WTC11 (cell line): ENCODE data around the gene DHX30.

ENCODE experiments used
- CTCF ChIP-seq: fragments of 200-600 bp; IDR thresholded peaks from 2 replicates; pipeline ENCODE4 v1.8.0; 2022; ENCODE audit warnings: antibody characterized with exemption
- JUN ChIP-seq: sonication (generic); formaldehyde crosslinking; IDR thresholded peaks from 2 replicates; pipeline ENCODE4 v1.8.0; 2023; ENCODE audit warnings: mild to moderate bottlenecking, missing genetic modification reagents
- MAX ChIP-seq: sonication (generic); formaldehyde crosslinking; IDR thresholded peaks from 2 replicates; pipeline ENCODE4 v1.8.0; 2022; ENCODE audit warnings: mild to moderate bottlenecking, missing genetic modification reagents
- NR3C1 ChIP-seq: sonication (generic); formaldehyde crosslinking; conservative IDR thresholded peaks from 2 replicates; pipeline ENCODE4 v1.8.1; 2023; ENCODE audit warnings: low read depth, mild to moderate bottlenecking, missing genetic modification reagents
- OVOL2 ChIP-seq: fragments of 250-450 bp; sonication (Bioruptor Pico); IDR thresholded peaks from 2 replicates; pipeline ENCODE4 v1.9.0; 2021; ENCODE audit warnings: mild to moderate bottlenecking, borderline replicate concordance
- USF1 ChIP-seq: sonication (generic); formaldehyde crosslinking; IDR thresholded peaks from 2 replicates; pipeline ENCODE4 v1.8.0; 2022; ENCODE audit warnings: mild to moderate bottlenecking, missing genetic modification reagents
- USF2 ChIP-seq: sonication (generic); formaldehyde crosslinking; IDR thresholded peaks from 2 replicates; pipeline ENCODE4 v1.8.1; 2023; ENCODE audit warnings: mild to moderate bottlenecking, missing genetic modification reagents, moderate library complexity
- ZNF512 ChIP-seq: sonication (generic); formaldehyde crosslinking; IDR thresholded peaks from 2 replicates; pipeline ENCODE4 v1.8.1; 2022; ENCODE audit warnings: missing genetic modification reagents, borderline replicate concordance

GRCh38 chr3:47863391-47864128 is 60.6 kb downstream of the DHX30 start:
- no peak for TF ChIP-seq OVOL2 (CRISPR knock-in tag)
- TF ChIP-seq MAX (CRISPR knock-in tag) = no peak
- TF ChIP-seq CTCF = no peak
- no peak for TF ChIP-seq NR3C1 (CRISPR knock-in tag)
- no peak for TF ChIP-seq USF1 (CRISPR knock-in tag)
- TF ChIP-seq USF2 = no peak
- TF ChIP-seq ZNF512 (CRISPR knock-in tag) = no peak
- no peak for TF ChIP-seq JUN (CRISPR knock-in tag)
